Amniotic epithelial cell (primary cell): ENCODE results near the gene TOR2A.

Experiments used
- DNase-seq: peaks from one replicate; pipeline ENCODE4 v3.0.0-alpha.2; 2010; ENCODE audit warnings: low read depth

TOR2A gene

GRCh38 chr9:127720031-127720864, 14.8 kb downstream of the TOR2A start:
- DNase-seq, result no peak

- no peak for DNase-seq
These were observed 17.3 kb downstream of the TOR2A start for GRCh38 chr9:127717766-127718165.

GRCh38 chr9:127716412-127716811, 18.7 kb downstream of the TOR2A start:
- DNase-seq, result no peak

- peak; percentile 87 for DNase-seq
These were observed 19.4 kb downstream of the TOR2A start, which contains the start of the genes PTRH1 and TTC16 for GRCh38 chr9:127715470-127716337. PTRH1 (minus strand) TSS chr9:127715663; CDS start chr9:127715639, 24 bp downstream. TTC16 (plus strand) TSS chr9:127716079; CDS start chr9:127716146, 67 bp downstream.

GRCh38 chr9:127714951-127715469, 20.1 kb downstream of the TOR2A start:
- DNase-seq, result no peak

GRCh38 chr9:127714020-127714750, 20.9 kb downstream of the TOR2A start:
- no peak for DNase-seq

- DNase-seq, result no peak
These were observed 22.2 kb downstream of the TOR2A start for GRCh38 chr9:127712867-127713266.

GRCh38 chr9:127712371-127712770, 22.7 kb downstream of the TOR2A start:
- no peak for DNase-seq

GRCh38 chr9:127711831-127712274, 23.2 kb downstream of the TOR2A start:
- DNase-seq, result no peak

- DNase-seq, result no peak
These were observed 23.8 kb downstream of the TOR2A start for GRCh38 chr9:127711226-127711701.

GRCh38 chr9:127710204-127710783, 24.8 kb downstream of the TOR2A start:
- DNase-seq, result no peak

- DNase-seq, result no peak
These were observed 26.0 kb downstream of the TOR2A start for GRCh38 chr9:127708952-127709587.

- no peak for DNase-seq
These were observed 27.3 kb downstream of the TOR2A start for GRCh38 chr9:127707766-127708165.

- DNase-seq, result no peak
These were observed 28.3 kb downstream of the TOR2A start, which contains the start of gene CFAP157 for GRCh38 chr9:127706836-127707241. CFAP157 (plus strand) TSS chr9:127706988; CDS start chr9:127707032, 44 bp downstream.

GRCh38 chr9:127705577-127706379, 29.3 kb downstream of the TOR2A start:
- DNase-seq, result no peak

GRCh38 chr9:127703289-127703946, 31.7 kb downstream of the TOR2A start:
- DNase-seq, result no peak

GRCh38 chr9:127700594-127701255, 34.4 kb downstream of the TOR2A start:
- no peak for DNase-seq

- DNase-seq, result no peak
These were observed 35.0 kb downstream of the TOR2A start for GRCh38 chr9:127700140-127700539.
